AML-193 (cell line): ENCODE results near the gene MTR.
"Not testable (repeated sequence)": the region's sequence is repeated elsewhere in the genome, so short reads cannot be mapped to it uniquely, and the experiment has no call there.

Experiments
- DNase-seq, 2 experiments: peaks; one replicate each; lab custom pipeline; 2025; lab: John Stamatoyannopoulos, UW

MTR gene

GRCh38 chr1:236830560-236830959 lies 35.5 kb downstream of the MTR start:
- no peak for DNase-seq

DNA sequence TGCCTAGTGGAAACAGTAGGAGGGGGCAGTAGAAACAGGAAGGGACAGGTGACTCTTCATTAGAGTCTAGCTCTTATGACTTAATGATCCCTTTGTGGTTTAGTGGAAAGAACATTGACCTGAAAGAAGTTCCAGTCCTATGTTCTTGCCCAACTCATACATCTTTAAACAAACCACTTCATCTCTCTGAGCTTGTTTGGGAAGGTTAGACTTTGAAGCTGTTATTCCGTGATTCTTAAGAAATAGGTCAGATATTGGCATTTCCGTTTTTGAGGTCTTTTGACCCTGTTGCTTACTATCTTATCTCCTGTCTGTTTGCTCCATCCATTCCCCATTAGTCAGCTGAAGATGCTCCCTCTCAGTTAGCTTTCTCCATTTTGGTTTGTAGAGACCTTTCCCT lies 38.5 kb downstream of the MTR start:
- DNase-seq: no peak

- no peak for DNase-seq
Observed at GRCh38 chr1:236834876-236835275, 39.8 kb downstream of the MTR start.

GRCh38 chr1:236835491-236835890 lies 40.4 kb downstream of the MTR start:
- no peak for DNase-seq

GRCh38 chr1:236836157-236836556 lies 41.1 kb downstream of the MTR start:
- DNase-seq: no peak

GRCh38 chr1:236837115-236837514 lies 42.0 kb downstream of the MTR start:
- no peak for DNase-seq

- DNase-seq: no peak
Observed at GRCh38 chr1:236837897-236838296, 42.8 kb downstream of the MTR start.

DNA sequence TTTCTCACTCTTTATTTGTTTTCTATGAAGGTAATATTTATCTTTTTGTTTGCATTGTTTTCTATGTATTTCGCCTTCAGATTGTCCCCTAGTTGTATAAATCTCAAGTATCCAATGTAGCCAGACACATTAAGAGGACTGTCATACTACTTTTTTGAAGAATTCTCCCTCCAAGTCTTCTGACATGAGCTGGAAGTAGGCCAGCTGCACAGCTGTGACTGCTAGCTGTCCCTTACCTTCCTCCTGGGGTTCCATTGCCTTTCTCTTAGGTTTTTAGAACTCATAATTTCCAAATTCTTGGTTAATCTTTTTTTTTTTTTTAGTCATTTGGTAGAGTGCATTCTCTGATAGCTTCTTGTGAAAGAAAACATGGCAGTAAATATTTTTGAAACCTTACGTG lies 46.2 kb downstream of the MTR start:
- no peak for DNase-seq

- DNase-seq: no peak
Observed at GRCh38 chr1:236844499-236845271, 49.6 kb downstream of the MTR start.

DNA sequence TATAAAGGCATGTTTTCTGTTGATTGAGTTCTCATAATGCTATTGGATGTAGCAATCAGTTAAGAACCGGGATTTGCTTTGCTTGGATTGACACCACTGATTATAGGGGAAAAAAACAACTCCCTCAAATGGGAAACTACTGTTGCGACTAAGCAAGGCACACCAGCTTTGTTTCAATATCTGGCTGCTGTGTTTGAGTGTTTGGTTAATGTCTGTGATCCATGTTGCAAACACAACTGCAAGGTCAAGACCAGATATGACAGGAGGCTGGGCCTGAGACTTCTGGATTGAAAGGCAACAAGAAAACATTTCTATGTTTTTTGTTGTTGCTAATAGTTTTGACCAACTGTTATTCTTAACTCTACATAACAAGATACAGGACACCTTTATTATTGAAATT lies 50.7 kb downstream of the MTR start:
- DNase-seq: no peak

DNA sequence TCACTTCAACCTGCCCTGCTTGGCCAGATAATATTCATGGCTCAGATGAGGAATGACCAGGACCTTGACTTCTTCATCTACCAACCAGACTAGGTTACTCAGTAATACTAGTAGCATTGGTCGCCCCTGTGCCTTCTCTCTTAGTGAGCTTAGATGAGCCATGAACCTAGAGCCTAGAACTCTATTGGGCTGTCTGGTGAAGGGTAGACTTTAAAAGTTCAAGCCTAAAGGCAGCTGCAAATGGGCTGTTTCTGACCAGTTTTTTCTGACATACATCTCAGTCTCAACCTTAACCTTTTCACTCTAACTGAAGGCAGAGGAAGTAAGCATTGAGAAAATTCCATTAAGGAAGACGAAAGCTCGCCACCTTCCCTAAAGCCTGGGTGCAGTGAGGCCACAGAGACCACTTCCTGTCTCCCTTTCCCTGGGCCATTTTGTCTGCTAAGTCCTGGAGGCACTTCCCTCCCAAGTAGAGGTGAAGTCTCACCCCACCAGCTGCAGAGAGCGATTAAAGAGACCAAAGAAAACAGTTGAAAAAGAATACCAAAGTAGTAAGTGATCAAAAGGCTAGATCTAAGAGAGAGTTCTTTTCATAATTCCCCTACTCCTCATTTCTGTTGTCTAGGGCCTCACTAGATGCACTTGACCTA lies 53.3 kb downstream of the MTR start:
- DNase-seq: no peak

DNA sequence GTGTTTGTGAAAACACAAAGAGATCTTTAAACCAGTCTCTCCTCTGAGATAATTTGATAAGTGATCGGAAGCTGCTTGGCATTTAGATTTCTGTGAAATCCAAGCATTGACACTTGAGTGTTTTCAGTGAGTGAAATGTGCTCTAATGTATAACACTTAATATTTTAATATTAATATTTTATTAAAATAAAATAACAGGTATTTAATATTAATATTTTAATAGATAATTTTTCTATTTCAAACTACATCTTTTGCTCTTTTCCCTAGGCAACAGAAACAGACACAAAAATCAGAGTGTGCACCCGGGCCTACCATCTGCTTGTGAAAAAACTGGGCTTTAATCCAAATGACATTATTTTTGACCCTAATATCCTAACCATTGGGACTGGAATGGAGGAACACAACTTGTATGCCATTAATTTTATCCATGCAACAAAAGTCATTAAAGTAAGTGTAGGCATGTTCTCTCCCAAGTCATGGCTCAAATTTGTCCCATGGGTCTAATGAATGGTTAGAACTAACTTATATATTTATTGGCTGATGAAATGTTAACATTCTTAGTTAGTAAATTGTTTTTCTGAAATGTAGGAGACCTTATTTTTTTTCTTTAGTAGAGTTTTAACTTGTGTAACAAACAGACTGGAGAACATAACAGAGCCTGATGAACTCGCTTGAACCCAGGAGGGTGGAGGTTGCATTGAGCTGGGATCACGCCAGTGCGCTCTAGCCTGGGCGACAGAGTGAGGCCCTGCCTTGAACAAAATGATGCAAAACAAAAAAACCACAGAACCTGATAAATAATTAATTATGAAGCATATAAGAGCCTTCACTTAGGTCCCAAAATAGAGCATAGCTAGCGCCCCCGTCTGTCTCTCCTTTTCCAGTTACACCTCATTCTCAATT lies 55.2 kb downstream of the MTR start:
- DNase-seq: no peak

DNA sequence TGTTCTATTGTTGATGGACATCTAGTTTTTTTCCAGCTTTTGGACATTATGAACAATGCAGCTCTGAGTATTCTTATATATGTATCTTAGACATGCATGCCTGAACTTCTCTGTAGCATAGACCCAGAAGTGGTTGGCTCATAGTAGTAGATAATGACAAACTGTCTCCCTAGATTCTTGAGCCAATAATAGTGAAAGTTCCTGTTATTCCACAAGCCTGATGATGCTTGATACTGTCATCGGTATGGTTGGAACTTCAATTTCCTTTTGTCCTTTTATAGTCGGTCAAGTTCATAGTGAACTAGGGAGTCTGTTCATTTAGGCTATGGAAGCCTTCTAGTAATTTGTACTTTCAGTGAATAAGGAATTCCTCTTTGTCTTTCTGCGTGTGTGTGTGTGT lies 56.8 kb downstream of the MTR start:
- DNase-seq: no peak

DNA sequence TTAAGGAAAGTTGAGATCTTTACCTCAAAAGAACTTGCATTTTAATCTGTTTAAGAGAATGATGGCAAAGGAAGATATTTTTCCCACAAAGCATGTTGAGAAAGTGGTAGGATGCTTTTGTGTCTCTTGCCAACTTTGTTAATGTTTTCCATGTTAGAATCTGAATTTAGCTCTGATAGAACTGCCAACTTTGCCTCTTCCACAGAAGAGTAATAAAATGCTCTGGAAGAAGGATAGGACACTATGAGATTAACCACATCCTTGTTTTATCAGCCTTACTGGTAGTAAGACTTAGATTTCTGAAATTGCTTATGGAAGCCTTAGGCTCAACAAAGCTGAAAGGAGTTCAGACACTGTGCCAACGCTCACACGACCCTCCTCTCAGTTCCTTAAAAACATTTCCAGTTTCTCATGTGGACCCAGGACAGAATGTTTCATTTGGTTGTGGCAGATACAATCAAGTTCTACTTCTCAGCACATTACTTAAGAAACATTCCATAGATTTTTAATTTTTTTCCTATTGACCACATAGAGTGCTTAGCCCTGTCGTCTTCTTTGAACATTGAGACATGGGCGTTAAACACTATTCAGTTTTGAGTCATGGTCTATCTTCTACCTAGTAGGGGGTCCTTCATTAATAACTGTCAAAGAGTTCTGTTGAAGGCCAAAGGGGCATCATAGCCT lies 59.0 kb downstream of the MTR start:
- DNase-seq: no peak

DNA sequence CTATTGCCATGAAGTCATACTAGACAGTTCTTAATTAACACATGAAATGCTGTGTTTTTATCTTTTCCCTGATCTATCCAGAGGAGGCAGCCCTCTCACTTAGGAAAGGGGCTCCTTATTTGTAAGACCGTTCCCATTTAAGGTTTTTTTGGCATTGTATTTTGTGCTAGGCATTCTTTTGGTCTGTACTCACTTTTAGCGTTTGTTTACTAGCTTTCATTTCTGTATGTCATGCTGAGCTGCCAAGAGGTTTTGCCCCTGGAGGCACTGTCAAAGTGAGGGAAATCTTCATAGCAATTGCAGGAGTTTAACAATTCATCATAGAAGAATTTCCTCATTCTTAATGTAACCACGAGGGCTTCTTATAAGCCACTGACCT lies 59.5 kb downstream of the MTR start:
- DNase-seq: no peak

- not testable (repeated sequence) for DNase-seq
Observed at GRCh38 chr1:236856649-236857048, 61.6 kb downstream of the MTR start.

DNA sequence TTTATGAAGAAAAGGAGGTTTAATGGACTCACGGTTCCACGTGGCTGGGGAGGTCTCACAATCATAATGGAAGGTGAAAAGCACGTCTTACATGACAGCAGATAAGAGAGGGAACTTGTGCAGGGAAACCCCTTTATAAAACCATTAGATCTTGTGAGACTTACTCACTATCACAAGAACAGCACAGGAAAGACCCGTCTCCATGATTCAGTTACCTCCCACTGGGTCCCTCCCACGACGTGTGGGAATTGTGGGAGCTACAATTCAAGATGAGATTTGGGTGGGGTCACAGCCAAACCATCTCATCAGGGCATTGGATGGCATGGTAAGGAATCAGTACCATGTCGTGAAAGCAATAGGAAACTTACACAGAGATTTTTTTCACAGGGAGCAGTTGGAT lies 63.1 kb downstream of the MTR start:
- DNase-seq: no peak

DNA sequence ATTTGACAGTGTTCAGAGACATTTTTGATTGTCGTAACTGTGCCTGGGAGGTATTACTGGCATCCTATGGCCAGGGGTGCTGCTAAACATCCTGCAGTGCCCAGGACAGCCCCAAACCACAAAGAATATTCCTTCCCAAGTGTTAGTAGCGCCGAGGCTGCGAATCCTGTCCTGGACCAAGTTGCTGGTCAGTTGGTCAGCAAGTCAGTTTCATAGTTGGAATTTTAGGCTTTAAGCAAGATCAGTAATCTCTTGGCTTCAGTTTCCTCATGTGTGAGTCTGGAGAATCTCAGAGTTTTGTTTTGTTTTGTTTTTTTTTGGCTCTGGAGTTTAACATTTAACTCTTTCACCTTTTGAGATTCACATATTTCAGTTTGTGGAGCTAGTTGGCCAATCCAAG lies 65.0 kb downstream of the MTR start:
- no peak for DNase-seq

DNA sequence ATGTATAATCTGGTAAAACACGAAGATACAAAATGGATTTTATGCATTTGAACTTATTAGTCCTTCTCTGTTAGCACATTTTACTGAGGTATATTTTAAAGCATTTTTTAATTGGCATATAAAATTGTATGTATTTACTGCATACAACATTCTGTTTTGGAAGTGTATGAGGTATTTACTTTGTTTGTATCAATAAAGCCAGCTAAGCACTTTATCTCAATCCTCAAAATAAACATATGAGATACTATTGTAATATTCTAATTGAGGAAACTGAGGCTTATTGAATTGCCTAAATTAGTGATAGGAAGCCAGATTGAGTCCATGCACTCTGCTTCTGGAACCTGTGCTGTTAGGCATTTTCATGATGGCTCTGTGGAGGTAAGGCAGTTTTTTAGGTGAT lies 65.6 kb downstream of the MTR start:
- DNase-seq: no peak

DNA sequence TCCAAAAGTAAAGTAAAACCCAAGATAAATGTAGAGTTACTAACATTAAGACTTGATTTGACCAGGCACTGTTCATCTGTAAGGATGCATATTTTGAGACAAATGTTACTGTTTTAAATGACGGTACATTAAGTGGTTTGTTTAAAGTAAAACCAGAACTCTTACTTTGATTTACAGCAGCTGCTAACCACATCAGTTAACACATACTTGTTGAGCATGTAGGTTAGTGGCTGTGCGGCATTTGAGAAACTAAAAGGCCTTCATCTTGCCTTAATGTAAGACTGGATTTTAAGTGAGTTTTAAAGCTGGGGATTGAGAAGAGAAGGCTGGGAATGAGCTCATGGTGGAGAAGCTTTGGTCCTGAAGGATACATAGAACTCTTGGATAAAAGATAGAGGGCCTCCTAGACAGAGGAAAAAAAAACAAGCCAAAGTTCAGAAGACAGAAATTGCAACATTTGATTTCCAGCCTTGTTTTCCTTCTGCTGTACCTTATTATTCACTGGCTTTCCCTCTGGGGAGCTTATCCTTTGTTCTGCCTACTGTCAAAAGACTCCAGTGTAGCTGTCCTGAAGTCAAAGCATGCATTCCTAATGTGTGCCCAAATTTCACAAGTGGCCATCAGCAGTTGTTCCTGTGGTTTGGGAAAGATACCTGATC lies 66.6 kb downstream of the MTR start:
- DNase-seq: no peak

- no peak for DNase-seq
Observed at GRCh38 chr1:236862219-236862591, 67.1 kb downstream of the MTR start.
